Astrocyte (in vitro differentiated cells and primary cell): ENCODE results near the gene EXOC6B. TPM values are rescaled to one million over a fixed set of nuclear protein-coding genes. Genes with fewer than 3 reads are reported as not detected.

Experiments
- DNase-seq: peaks from one replicate; pipeline ENCODE4 v3.0.0-alpha.2; 2010; ENCODE audit warnings: low read depth
- FAIRE-seq: peaks from 2 replicates; lab custom pipeline; 2011; peaks lifted over from hg19 to GRCh38; lab: Jason Lieb, UNC
- H2AFZ ChIP-seq: 2 replicates; pipeline ENCODE4 v1.6.0; 2012; ENCODE audit warnings: low read depth, low read length, inconsistent platforms
- H3K27ac ChIP-seq: 2 replicates; pipeline ENCODE4 v1.5.1; 2011; ENCODE audit warnings: low read depth, low read length, inconsistent platforms
- H3K27me3 ChIP-seq: 2 replicates; pipeline ENCODE4 v1.6.0; 2011; ENCODE audit warnings: low read length, inconsistent platforms; ENCODE audit not compliant: insufficient read depth
- H3K36me3 ChIP-seq: 2 replicates; pipeline ENCODE4 v1.5.1; 2011; ENCODE audit warnings: low read length, inconsistent platforms; ENCODE audit not compliant: insufficient read depth
- H3K4me1 ChIP-seq: 2 replicates; pipeline ENCODE4 v1.5.1; 2011; ENCODE audit warnings: low read length, inconsistent platforms; ENCODE audit not compliant: insufficient read depth
- H3K4me2 ChIP-seq: 2 replicates; pipeline ENCODE4 v1.6.0; 2012; ENCODE audit warnings: low read length, inconsistent platforms
- H3K4me3 ChIP-seq: 2 replicates; pipeline ENCODE4 v1.5.1; 2011; ENCODE audit warnings: low read depth, mild to moderate bottlenecking, low read length, inconsistent platforms; ENCODE audit not compliant: insufficient read depth
- H3K79me2 ChIP-seq: 2 replicates; pipeline ENCODE4 v1.6.0; 2012; ENCODE audit warnings: mild to moderate bottlenecking, low read length, inconsistent platforms; ENCODE audit not compliant: insufficient read depth
- H3K9ac ChIP-seq: 2 replicates; pipeline ENCODE4 v1.6.0; 2012; ENCODE audit warnings: mild to moderate bottlenecking, low read length, inconsistent platforms
- H3K9me3 ChIP-seq: 2 replicates; pipeline ENCODE4 v1.5.1; 2012; ENCODE audit warnings: low read depth, mild to moderate bottlenecking, low read length, inconsistent platforms; ENCODE audit not compliant: insufficient read depth
- H4K20me1 ChIP-seq: 2 replicates; pipeline ENCODE4 v1.6.0; 2012; ENCODE audit warnings: low read length, inconsistent platforms; ENCODE audit not compliant: insufficient read depth
- H3K27ac Mint-ChIP-seq: one replicate; pipeline ENCODE4 v1.8.0; 2021; ENCODE audit warnings: mild to moderate bottlenecking, mixed read lengths; ENCODE audit not compliant: unreplicated experiment
- H3K27me3 Mint-ChIP-seq: one replicate; pipeline ENCODE4 v1.8.0; 2021; ENCODE audit warnings: low read depth, mixed read lengths; ENCODE audit not compliant: unreplicated experiment
- H3K36me3 Mint-ChIP-seq: one replicate; pipeline ENCODE4 v1.8.0; 2021; ENCODE audit warnings: low read depth, mixed read lengths; ENCODE audit not compliant: unreplicated experiment
- H3K4me1 Mint-ChIP-seq: one replicate; pipeline ENCODE4 v1.8.0; 2021; ENCODE audit warnings: low read depth, mixed read lengths; ENCODE audit not compliant: unreplicated experiment
- H3K4me3 Mint-ChIP-seq: one replicate; pipeline ENCODE4 v1.8.0; 2021; ENCODE audit warnings: mild to moderate bottlenecking, moderate library complexity, mixed read lengths; ENCODE audit not compliant: unreplicated experiment
- H3K9me3 Mint-ChIP-seq: one replicate; pipeline ENCODE4 v1.8.0; 2021; ENCODE audit warnings: mild to moderate bottlenecking, mixed read lengths; ENCODE audit not compliant: unreplicated experiment
- EZH2 ChIP-seq: IDR thresholded peaks from 2 replicates; pipeline ENCODE4 v1.6.1; 2012; ENCODE audit warnings: mild to moderate bottlenecking, low read length, inconsistent platforms; ENCODE audit not compliant: insufficient read depth
- total RNA-seq: library from RNA; stranded (reverse); gene quantifications from 2 replicates; pipeline ENCODE4 v1.2.1, GENCODE V29; 2021
- TF ChIP-seq, protein P1 (sequence below): IDR thresholded peaks from 2 replicates; pipeline ENCODE4 v1.5.1; 2011; ENCODE audit warnings: low read depth, mild to moderate bottlenecking, inconsistent platforms, low read length, moderate library complexity; ENCODE audit not compliant: insufficient read depth

The EXOC6B gene
- total RNA-seq, 1 donor from 2014 or later = 31.8 TPM

DNA sequence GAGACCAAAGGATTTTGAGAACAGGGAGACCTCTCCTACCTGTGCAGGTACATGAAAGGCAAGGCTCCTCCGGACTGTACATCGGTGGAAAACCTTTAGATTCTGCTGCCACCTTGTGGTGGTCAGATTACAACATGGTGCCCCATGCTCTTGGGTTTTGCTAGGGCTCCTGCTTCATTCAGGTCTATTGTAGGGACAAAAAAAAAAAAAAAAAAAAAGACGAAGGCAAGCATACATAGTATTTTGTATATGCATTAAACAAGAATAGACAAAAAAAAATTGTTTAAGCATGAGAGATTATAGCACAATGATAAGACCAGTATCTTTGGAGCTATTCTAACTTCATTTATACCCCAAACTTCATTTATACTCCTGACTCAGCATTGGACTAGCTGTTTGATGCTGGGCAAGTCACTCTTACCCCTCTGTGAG is 34.0 kb upstream of the EXOC6B start:
- Histone ChIP-seq H2AFZ (no peak overlapping the region), H4K20me1 (no peaks in the 10 kb centered on the region), H3K4me1 (peaks cover 8% of the 10 kb centered on the region), H3K36me3 (no peaks in the 10 kb centered on the region), H3K9ac (no peak overlapping the region), H3K9me3 (no peaks in the 10 kb centered on the region), H3K27ac (no peak overlapping the region), H3K4me2 (no peak overlapping the region), H3K79me2 (no peaks in the 10 kb centered on the region), H3K27me3 (peaks cover 29% of the 10 kb centered on the region), H3K4me3 (no peak overlapping the region)
- Mint-ChIP-seq H3K4me1 (no peaks in the 10 kb centered on the region), H3K27me3 (peaks cover 32% of the 10 kb centered on the region), H3K36me3 (no peaks in the 10 kb centered on the region), H3K9me3 (no peaks in the 10 kb centered on the region), H3K4me3 (no peak overlapping the region), H3K27ac (no peak overlapping the region)
- FAIRE-seq = peak; percentile 17
- TF ChIP-seq EZH2 = no peak
- TF ChIP-seq, protein P1, sequence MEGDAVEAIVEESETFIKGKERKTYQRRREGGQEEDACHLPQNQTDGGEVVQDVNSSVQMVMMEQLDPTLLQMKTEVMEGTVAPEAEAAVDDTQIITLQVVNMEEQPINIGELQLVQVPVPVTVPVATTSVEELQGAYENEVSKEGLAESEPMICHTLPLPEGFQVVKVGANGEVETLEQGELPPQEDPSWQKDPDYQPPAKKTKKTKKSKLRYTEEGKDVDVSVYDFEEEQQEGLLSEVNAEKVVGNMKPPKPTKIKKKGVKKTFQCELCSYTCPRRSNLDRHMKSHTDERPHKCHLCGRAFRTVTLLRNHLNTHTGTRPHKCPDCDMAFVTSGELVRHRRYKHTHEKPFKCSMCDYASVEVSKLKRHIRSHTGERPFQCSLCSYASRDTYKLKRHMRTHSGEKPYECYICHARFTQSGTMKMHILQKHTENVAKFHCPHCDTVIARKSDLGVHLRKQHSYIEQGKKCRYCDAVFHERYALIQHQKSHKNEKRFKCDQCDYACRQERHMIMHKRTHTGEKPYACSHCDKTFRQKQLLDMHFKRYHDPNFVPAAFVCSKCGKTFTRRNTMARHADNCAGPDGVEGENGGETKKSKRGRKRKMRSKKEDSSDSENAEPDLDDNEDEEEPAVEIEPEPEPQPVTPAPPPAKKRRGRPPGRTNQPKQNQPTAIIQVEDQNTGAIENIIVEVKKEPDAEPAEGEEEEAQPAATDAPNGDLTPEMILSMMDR = peak; percentile 57
- peak; percentile 18 for DNase-seq

- FAIRE-seq (no peak), DNase-seq (no peak)
- Histone ChIP-seq H2AFZ (no peak overlapping the region), H3K4me2 (no peak overlapping the region), H3K9ac (no peak overlapping the region), H3K36me3 (no peaks in the 10 kb centered on the region), H3K27ac (no peak overlapping the region), H3K4me3 (no peak overlapping the region), H3K27me3 (peaks cover 29% of the 10 kb centered on the region), H3K4me1 (no peaks in the 10 kb centered on the region), H4K20me1 (no peaks in the 10 kb centered on the region), H3K9me3 (no peaks in the 10 kb centered on the region), H3K79me2 (no peaks in the 10 kb centered on the region)
- Mint-ChIP-seq H3K27ac (no peak overlapping the region), H3K36me3 (no peaks in the 10 kb centered on the region), H3K9me3 (no peaks in the 10 kb centered on the region), H3K4me1 (no peaks in the 10 kb centered on the region), H3K27me3 (peaks cover 17% of the 10 kb centered on the region), H3K4me3 (no peak overlapping the region)
- TF ChIP-seq, protein P1 = no peak
- no peak for TF ChIP-seq EZH2
Measured at GRCh38 chr2:72851333-72851732, 25.5 kb upstream of the EXOC6B start.

GRCh38 chr2:72849138-72849462 is 23.3 kb upstream of the EXOC6B start:
- Mint-ChIP-seq H3K4me3 (no peak overlapping the region), H3K27ac (no peak overlapping the region), H3K27me3 (peaks cover 4% of the 10 kb centered on the region), H3K9me3 (no peaks in the 10 kb centered on the region), H3K4me1 (no peaks in the 10 kb centered on the region), H3K36me3 (no peaks in the 10 kb centered on the region)
- Histone ChIP-seq H3K36me3 (no peaks in the 10 kb centered on the region), H3K4me1 (no peaks in the 10 kb centered on the region), H3K27me3 (peaks cover 16% of the 10 kb centered on the region), H3K27ac (no peak overlapping the region), H3K9me3 (no peaks in the 10 kb centered on the region), H4K20me1 (no peaks in the 10 kb centered on the region), H3K4me2 (no peak overlapping the region), H2AFZ (no peak overlapping the region), H3K9ac (no peak overlapping the region), H3K79me2 (no peaks in the 10 kb centered on the region), H3K4me3 (no peak overlapping the region)
- TF ChIP-seq, protein P1 = no peak
- TF ChIP-seq EZH2 = no peak
- DNase-seq (no peak), FAIRE-seq (no peak)
